ENCODE data around the gene OLFM1.
"Not testable (repeated sequence)": the region's sequence is repeated elsewhere in the genome, so short reads cannot be mapped to it uniquely, and the experiment has no call there.

The OLFM1 gene

GRCh38 chr9:135105938-135106491 is 18.5 kb downstream of the OLFM1 start:
- DNase-seq = peak in 3 of 58 donors; percentile 24 to 41 (median 25)

GRCh38 chr9:135106551-135107270 is 19.2 kb downstream of the OLFM1 start:
- no peak for DNase-seq

- no peak for DNase-seq
These were observed 20.2 kb downstream of the OLFM1 start for GRCh38 chr9:135107581-135108235.

- DNase-seq = no peak
These were observed 21.5 kb downstream of the OLFM1 start for GRCh38 chr9:135108831-135109510.

- DNase-seq = no peak
These were observed 22.2 kb downstream of the OLFM1 start for GRCh38 chr9:135109650-135110049.

GRCh38 chr9:135110416-135110815 is 22.9 kb downstream of the OLFM1 start:
- DNase-seq = no peak

- not testable (repeated sequence) for DNase-seq
These were observed 24.1 kb downstream of the OLFM1 start for GRCh38 chr9:135111600-135111999.

- no peak for DNase-seq
These were observed 28.9 kb downstream of the OLFM1 start for GRCh38 chr9:135116371-135116770.

- peak in 6 of 58 donors; percentile 9 to 72 (median 37) for DNase-seq
These were observed 29.4 kb downstream of the OLFM1 start for GRCh38 chr9:135116881-135117280.

GRCh38 chr9:135117281-135117680 is 29.8 kb downstream of the OLFM1 start:
- peak in 1 of 58 donors; percentile 9 for DNase-seq

GRCh38 chr9:135119496-135120064 is 32.1 kb downstream of the OLFM1 start:
- no peak for DNase-seq

GRCh38 chr9:135120249-135120648 is 32.8 kb downstream of the OLFM1 start:
- DNase-seq = no peak

GRCh38 chr9:135122316-135122715 is 34.8 kb downstream of the OLFM1 start:
- no peak for DNase-seq

GRCh38 chr9:135123126-135123772 is 35.8 kb downstream of the OLFM1 start:
- no peak for DNase-seq

GRCh38 chr9:135123773-135124134 is 36.3 kb downstream of the OLFM1 start:
- peak in 12 of 58 donors; percentile 20 to 67 (median 30) for DNase-seq

GRCh38 chr9:135126451-135127187 is 39.2 kb downstream of the OLFM1 start:
- peak in 18 of 58 donors; percentile 20 to 55 (median 36) for DNase-seq

- no peak for DNase-seq
These were observed 40.5 kb downstream of the OLFM1 start for GRCh38 chr9:135127718-135128670.

GRCh38 chr9:135129137-135129695 is 41.7 kb downstream of the OLFM1 start:
- DNase-seq = no peak
